Astrocyte (in vitro differentiated cells and primary cell): ENCODE measurements around the gene UBAC2. TPM values are rescaled to one million over a fixed set of nuclear protein-coding genes. Genes with fewer than 3 reads are reported as not detected.

Experiments
- DNase-seq: peaks from one replicate; pipeline ENCODE4 v3.0.0-alpha.2; 2010; ENCODE audit warnings: low read depth
- FAIRE-seq: peaks from 2 replicates; lab custom pipeline; 2011; peaks lifted over from hg19 to GRCh38; lab: Jason Lieb, UNC
- H2AFZ ChIP-seq: 2 replicates; pipeline ENCODE4 v1.6.0; 2012; ENCODE audit warnings: low read depth, low read length, inconsistent platforms
- H3K27ac ChIP-seq: 2 replicates; pipeline ENCODE4 v1.5.1; 2011; ENCODE audit warnings: low read depth, low read length, inconsistent platforms
- H3K27me3 ChIP-seq: 2 replicates; pipeline ENCODE4 v1.6.0; 2011; ENCODE audit warnings: low read length, inconsistent platforms; ENCODE audit not compliant: insufficient read depth
- H3K36me3 ChIP-seq: 2 replicates; pipeline ENCODE4 v1.5.1; 2011; ENCODE audit warnings: low read length, inconsistent platforms; ENCODE audit not compliant: insufficient read depth
- H3K4me1 ChIP-seq: 2 replicates; pipeline ENCODE4 v1.5.1; 2011; ENCODE audit warnings: low read length, inconsistent platforms; ENCODE audit not compliant: insufficient read depth
- H3K4me2 ChIP-seq: 2 replicates; pipeline ENCODE4 v1.6.0; 2012; ENCODE audit warnings: low read length, inconsistent platforms
- H3K4me3 ChIP-seq: 2 replicates; pipeline ENCODE4 v1.5.1; 2011; ENCODE audit warnings: low read depth, mild to moderate bottlenecking, low read length, inconsistent platforms; ENCODE audit not compliant: insufficient read depth
- H3K79me2 ChIP-seq: 2 replicates; pipeline ENCODE4 v1.6.0; 2012; ENCODE audit warnings: mild to moderate bottlenecking, low read length, inconsistent platforms; ENCODE audit not compliant: insufficient read depth
- H3K9ac ChIP-seq: 2 replicates; pipeline ENCODE4 v1.6.0; 2012; ENCODE audit warnings: mild to moderate bottlenecking, low read length, inconsistent platforms
- H3K9me3 ChIP-seq: 2 replicates; pipeline ENCODE4 v1.5.1; 2012; ENCODE audit warnings: low read depth, mild to moderate bottlenecking, low read length, inconsistent platforms; ENCODE audit not compliant: insufficient read depth
- H4K20me1 ChIP-seq: 2 replicates; pipeline ENCODE4 v1.6.0; 2012; ENCODE audit warnings: low read length, inconsistent platforms; ENCODE audit not compliant: insufficient read depth
- H3K27ac Mint-ChIP-seq: one replicate; pipeline ENCODE4 v1.8.0; 2021; ENCODE audit warnings: mild to moderate bottlenecking, mixed read lengths; ENCODE audit not compliant: unreplicated experiment
- H3K27me3 Mint-ChIP-seq: one replicate; pipeline ENCODE4 v1.8.0; 2021; ENCODE audit warnings: low read depth, mixed read lengths; ENCODE audit not compliant: unreplicated experiment
- H3K36me3 Mint-ChIP-seq: one replicate; pipeline ENCODE4 v1.8.0; 2021; ENCODE audit warnings: low read depth, mixed read lengths; ENCODE audit not compliant: unreplicated experiment
- H3K4me1 Mint-ChIP-seq: one replicate; pipeline ENCODE4 v1.8.0; 2021; ENCODE audit warnings: low read depth, mixed read lengths; ENCODE audit not compliant: unreplicated experiment
- H3K4me3 Mint-ChIP-seq: one replicate; pipeline ENCODE4 v1.8.0; 2021; ENCODE audit warnings: mild to moderate bottlenecking, moderate library complexity, mixed read lengths; ENCODE audit not compliant: unreplicated experiment
- H3K9me3 Mint-ChIP-seq: one replicate; pipeline ENCODE4 v1.8.0; 2021; ENCODE audit warnings: mild to moderate bottlenecking, mixed read lengths; ENCODE audit not compliant: unreplicated experiment
- CTCF ChIP-seq: IDR thresholded peaks from 2 replicates; pipeline ENCODE4 v1.5.1; 2011; ENCODE audit warnings: low read depth, mild to moderate bottlenecking, inconsistent platforms, low read length, moderate library complexity; ENCODE audit not compliant: insufficient read depth
- EZH2 ChIP-seq: IDR thresholded peaks from 2 replicates; pipeline ENCODE4 v1.6.1; 2012; ENCODE audit warnings: mild to moderate bottlenecking, low read length, inconsistent platforms; ENCODE audit not compliant: insufficient read depth
- total RNA-seq: library from RNA; stranded (reverse); gene quantifications from 2 replicates; pipeline ENCODE4 v1.2.1, GENCODE V29; 2021

The UBAC2 gene
- total RNA-seq, 1 donor from 2014 or later, result 61.0 TPM

DNA sequence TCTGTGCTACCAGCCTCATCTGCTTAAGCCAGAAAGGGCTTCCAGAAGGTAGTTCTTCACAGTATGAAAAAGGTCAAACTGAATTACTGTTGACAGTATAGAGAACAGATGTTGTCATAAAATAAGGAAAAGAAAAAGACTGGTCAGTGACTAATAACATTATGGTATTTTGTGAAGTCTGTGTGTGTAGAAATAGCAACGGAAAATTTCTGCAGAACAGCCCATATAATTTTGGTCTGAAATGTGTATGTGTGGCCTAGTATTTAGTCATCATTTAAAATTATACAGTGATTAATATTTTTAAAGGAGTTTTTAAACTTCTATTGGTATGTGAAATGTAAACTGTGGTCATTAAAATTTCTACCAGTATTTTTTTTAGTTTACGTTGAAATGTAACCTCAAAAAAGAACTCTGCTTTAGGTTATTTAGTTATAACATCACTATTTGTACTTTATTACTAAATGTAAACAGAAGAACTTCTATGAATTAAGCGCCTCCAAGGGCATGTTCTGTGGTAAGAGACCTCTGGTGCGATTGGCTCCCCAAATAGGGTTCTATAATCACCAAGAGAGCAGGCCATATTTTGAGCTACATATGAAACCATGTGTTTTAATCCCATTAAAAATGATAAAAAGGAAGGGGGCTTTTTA lies 109.9 kb downstream of the UBAC2 start:
- TF ChIP-seq CTCF (no peak), EZH2 (no peak)
- Mint-ChIP-seq H3K4me1 (peaks cover 59% of the 10 kb centered on the region), H3K27ac (peak overlapping the region; percentile 75), H3K27me3 (no peaks in the 10 kb centered on the region), H3K4me3 (no peak overlapping the region), H3K9me3 (no peaks in the 10 kb centered on the region), H3K36me3 (peaks cover 8% of the 10 kb centered on the region)
- Histone ChIP-seq H3K4me1 (peaks cover 55% of the 10 kb centered on the region), H3K27ac (peak overlapping the region; percentile 95), H4K20me1 (peaks cover 5% of the 10 kb centered on the region), H3K79me2 (peaks cover 5% of the 10 kb centered on the region), H3K4me3 (no peak overlapping the region), H3K27me3 (no peaks in the 10 kb centered on the region), H3K36me3 (no peaks in the 10 kb centered on the region), H3K9ac (peak overlapping the region; percentile 65), H3K9me3 (no peaks in the 10 kb centered on the region), H3K4me2 (peak overlapping the region; percentile 58), H2AFZ (no peak overlapping the region)
- peak; percentile 84 for DNase-seq
- FAIRE-seq, result peak; percentile 64

DNA sequence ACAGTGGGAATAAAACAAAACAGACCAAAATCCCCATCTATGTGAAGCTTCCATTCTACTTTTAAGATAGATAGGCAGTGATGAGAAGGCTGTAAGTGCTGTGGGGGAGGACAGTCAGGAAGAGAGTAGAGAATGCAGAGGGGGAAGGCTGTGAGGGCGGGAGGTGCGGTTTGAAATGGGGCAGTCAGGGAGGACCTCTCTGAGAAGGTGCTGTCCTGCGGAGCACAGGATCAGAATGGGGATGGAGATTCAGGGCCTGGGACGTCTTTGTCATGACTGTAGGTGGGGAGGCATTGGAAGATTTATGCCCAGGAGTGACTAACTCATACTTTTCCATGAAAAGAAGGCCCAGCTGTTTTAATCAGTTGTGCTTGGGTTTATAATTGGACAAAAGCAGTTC lies 110.5 kb downstream of the UBAC2 start:
- FAIRE-seq, result no peak
- H3K4me3 Mint-ChIP-seq, result no peak overlapping the region

More for the DNA sequence above, 110.5 kb downstream of the UBAC2 start:
- Histone ChIP-seq H4K20me1 (peaks cover 5% of the 10 kb centered on the region), H3K79me2 (peaks cover 5% of the 10 kb centered on the region), H3K27ac (peak overlapping the region; percentile 95), H3K36me3 (no peaks in the 10 kb centered on the region), H3K9me3 (no peaks in the 10 kb centered on the region), H2AFZ (no peak overlapping the region), H3K4me1 (peaks cover 56% of the 10 kb centered on the region), H3K4me2 (peak overlapping the region; percentile 58), H3K9ac (peak overlapping the region; percentile 65), H3K27me3 (no peaks in the 10 kb centered on the region), H3K4me3 (no peak overlapping the region)
- peaks cover 57% of the 10 kb centered on the region for H3K4me1 Mint-ChIP-seq
- peaks cover 10% of the 10 kb centered on the region for H3K36me3 Mint-ChIP-seq
- peak overlapping the region; percentile 75 for H3K27ac Mint-ChIP-seq
- no peaks in the 10 kb centered on the region for H3K27me3 Mint-ChIP-seq
- no peaks in the 10 kb centered on the region for H3K9me3 Mint-ChIP-seq
- no peak for DNase-seq
- TF ChIP-seq EZH2, result no peak
- no peak for TF ChIP-seq CTCF
